HepG2 (cell line): ENCODE data around the gene KIAA1217.

ENCODE experiments used
- BHLHE40 ChIP-seq: IDR thresholded peaks from 2 replicates; pipeline ENCODE4 v1.6.1; 2011; ENCODE audit warnings: low read length, improper control_type of control experiment
- HNF4A ChIP-seq: sonication (generic); formaldehyde crosslinking; IDR thresholded peaks from 2 replicates; pipeline ENCODE4 v1.4.0; 2020; ENCODE audit warnings: missing genetic modification reagents
- POLR2A ChIP-seq, 2 experiments: IDR thresholded peaks; 2 replicates each; pipeline ENCODE4 v1.6.1; 2011; ENCODE audit warnings: low read depth in 2 of 2, low read length in 2 of 2, mild to moderate bottlenecking in 1 of 2, moderate library complexity in 1 of 2; ENCODE audit not compliant: insufficient read depth in 1 of 2
- RORA ChIP-seq: sonication (generic); formaldehyde crosslinking; IDR thresholded peaks from 2 replicates; pipeline ENCODE4 v1.5.0; 2020; ENCODE audit warnings: mild to moderate bottlenecking, missing genetic modification reagents, moderate library complexity
- SNRNP70 ChIP-seq: fragments of 200-400 bp; formaldehyde crosslinking; IDR thresholded peaks from 2 replicates; pipeline ENCODE4 v1.6.1; 2017; ENCODE audit warnings: mild to moderate bottlenecking, low read depth, low read length, moderate library complexity
- SOX6 ChIP-seq, 2 experiments: fragments of 450-650 bp in 1 of 2; sonication (generic) in 1 of 2; formaldehyde crosslinking in 1 of 2; IDR thresholded peaks; 2 replicates each; pipeline versions ENCODE4 v1.4.0 to v1.6.1; 2017 to 2020; ENCODE audit warnings: antibody characterized with exemption in 1 of 2, mild to moderate bottlenecking in 1 of 2, missing genetic modification reagents in 1 of 2
- SP1 ChIP-seq, 2 experiments: fragments of 450-650 bp in 1 of 2; sonication (generic) in 1 of 2; formaldehyde crosslinking in 1 of 2; IDR thresholded peaks; 2 replicates each; pipeline versions ENCODE4 v1.4.0 to v1.6.1; 2016 to 2020; ENCODE audit warnings: missing genetic modification reagents in 1 of 2
- WIZ ChIP-seq: sonication (generic); formaldehyde crosslinking; IDR thresholded peaks from 2 replicates; pipeline ENCODE4 v1.5.1; 2020; ENCODE audit warnings: mild to moderate bottlenecking, missing genetic modification reagents
- ZNF225 ChIP-seq: sonication (generic); formaldehyde crosslinking; IDR thresholded peaks from 2 replicates; pipeline ENCODE4 v1.4.0; 2020; ENCODE audit warnings: mild to moderate bottlenecking, missing genetic modification reagents
- ZNF383 ChIP-seq: sonication (generic); formaldehyde crosslinking; IDR thresholded peaks from 2 replicates; pipeline ENCODE4 v1.4.0; 2020; ENCODE audit warnings: missing genetic modification reagents, mild to moderate bottlenecking, borderline replicate concordance
- ZNF597 ChIP-seq: sonication (generic); formaldehyde crosslinking; IDR thresholded peaks from 2 replicates; pipeline ENCODE4 v1.5.0; 2020; ENCODE audit warnings: missing genetic modification reagents
- TF ChIP-seq, protein P1 (sequence below): sonication (generic); formaldehyde crosslinking; IDR thresholded peaks from 2 replicates; pipeline ENCODE4 v1.8.0; 2022; ENCODE audit warnings: low read depth, missing genetic modification reagents
- TF ChIP-seq, protein P2 (sequence below), 2 experiments: IDR thresholded peaks; 2 replicates each; pipeline ENCODE4 v1.6.1; 2011 to 2012; ENCODE audit warnings: low read length in 2 of 2, borderline replicate concordance in 1 of 2, low read depth in 1 of 2, mild to moderate bottlenecking in 1 of 2, moderate library complexity in 1 of 2

- TF ChIP-seq HNF4A (no peak), RORA (no peak), BHLHE40 (no peak), WIZ (CRISPR knock-in tag) (no peak), ZNF597 (CRISPR knock-in tag) (no peak), SNRNP70 (no peak), ZNF383 (CRISPR knock-in tag) (no peak), SOX6 (IDR thresholded peaks at IDR 0.05) (no peak), SOX6 (CRISPR knock-in tag; IDR thresholded peaks at IDR 0.05) (no peak), POLR2A (IDR thresholded peaks at IDR 0.05; ENCODE audit: insufficient read depth in 1 of 2, low read depth in 2 of 2, low read length in 2 of 2) (no peak), SP1 (IDR thresholded peaks at IDR 0.05) (no peak), SP1 (CRISPR knock-in tag; IDR thresholded peaks at IDR 0.05) (no peak), ZNF225 (CRISPR knock-in tag) (no peak)
- TF ChIP-seq, protein P1, sequence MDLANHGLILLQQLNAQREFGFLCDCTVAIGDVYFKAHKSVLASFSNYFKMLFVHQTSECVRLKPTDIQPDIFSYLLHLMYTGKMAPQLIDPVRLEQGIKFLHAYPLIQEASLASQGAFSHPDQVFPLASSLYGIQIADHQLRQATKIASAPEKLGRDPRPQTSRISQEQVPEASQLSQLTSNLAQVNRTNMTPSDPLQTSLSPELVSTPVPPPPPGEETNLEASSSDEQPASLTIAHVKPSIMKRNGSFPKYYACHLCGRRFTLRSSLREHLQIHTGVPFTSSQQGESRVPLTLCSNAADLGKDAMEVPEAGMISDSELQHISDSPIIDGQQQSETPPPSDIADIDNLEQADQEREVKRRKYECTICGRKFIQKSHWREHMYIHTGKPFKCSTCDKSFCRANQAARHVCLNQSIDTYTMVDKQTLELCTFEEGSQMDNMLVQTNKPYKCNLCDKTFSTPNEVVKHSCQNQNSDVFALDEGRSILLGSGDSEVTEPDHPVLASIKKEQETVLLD (CRISPR knock-in tag) = no peak
- TF ChIP-seq, protein P2, sequence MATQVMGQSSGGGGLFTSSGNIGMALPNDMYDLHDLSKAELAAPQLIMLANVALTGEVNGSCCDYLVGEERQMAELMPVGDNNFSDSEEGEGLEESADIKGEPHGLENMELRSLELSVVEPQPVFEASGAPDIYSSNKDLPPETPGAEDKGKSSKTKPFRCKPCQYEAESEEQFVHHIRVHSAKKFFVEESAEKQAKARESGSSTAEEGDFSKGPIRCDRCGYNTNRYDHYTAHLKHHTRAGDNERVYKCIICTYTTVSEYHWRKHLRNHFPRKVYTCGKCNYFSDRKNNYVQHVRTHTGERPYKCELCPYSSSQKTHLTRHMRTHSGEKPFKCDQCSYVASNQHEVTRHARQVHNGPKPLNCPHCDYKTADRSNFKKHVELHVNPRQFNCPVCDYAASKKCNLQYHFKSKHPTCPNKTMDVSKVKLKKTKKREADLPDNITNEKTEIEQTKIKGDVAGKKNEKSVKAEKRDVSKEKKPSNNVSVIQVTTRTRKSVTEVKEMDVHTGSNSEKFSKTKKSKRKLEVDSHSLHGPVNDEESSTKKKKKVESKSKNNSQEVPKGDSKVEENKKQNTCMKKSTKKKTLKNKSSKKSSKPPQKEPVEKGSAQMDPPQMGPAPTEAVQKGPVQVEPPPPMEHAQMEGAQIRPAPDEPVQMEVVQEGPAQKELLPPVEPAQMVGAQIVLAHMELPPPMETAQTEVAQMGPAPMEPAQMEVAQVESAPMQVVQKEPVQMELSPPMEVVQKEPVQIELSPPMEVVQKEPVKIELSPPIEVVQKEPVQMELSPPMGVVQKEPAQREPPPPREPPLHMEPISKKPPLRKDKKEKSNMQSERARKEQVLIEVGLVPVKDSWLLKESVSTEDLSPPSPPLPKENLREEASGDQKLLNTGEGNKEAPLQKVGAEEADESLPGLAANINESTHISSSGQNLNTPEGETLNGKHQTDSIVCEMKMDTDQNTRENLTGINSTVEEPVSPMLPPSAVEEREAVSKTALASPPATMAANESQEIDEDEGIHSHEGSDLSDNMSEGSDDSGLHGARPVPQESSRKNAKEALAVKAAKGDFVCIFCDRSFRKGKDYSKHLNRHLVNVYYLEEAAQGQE (IDR thresholded peaks at IDR 0.05; ENCODE audit: borderline replicate concordance in 1 of 2, low read depth in 1 of 2, low read length in 2 of 2) = no peak
Observed at GRCh38 chr10:24262929-24263590, 54.1 kb downstream of the KIAA1217 start.
